HG03558 (cell line): ENCODE data around the gene AP3B1.

Source experiments
- ATAC-seq: cut with Tn5 transposase; IDR thresholded peaks from one replicate; pipeline ENCODE4 v1.9.1; 2021; ENCODE audit warnings: moderate number of reproducible peaks; ENCODE audit not compliant: unreplicated experiment; ENCODE audit errors: extremely low read depth

Gene AP3B1

GRCh38 chr5:77990020-77990419 lies 304.5 kb downstream of the AP3B1 start:
- no peak for ATAC-seq

DNA sequence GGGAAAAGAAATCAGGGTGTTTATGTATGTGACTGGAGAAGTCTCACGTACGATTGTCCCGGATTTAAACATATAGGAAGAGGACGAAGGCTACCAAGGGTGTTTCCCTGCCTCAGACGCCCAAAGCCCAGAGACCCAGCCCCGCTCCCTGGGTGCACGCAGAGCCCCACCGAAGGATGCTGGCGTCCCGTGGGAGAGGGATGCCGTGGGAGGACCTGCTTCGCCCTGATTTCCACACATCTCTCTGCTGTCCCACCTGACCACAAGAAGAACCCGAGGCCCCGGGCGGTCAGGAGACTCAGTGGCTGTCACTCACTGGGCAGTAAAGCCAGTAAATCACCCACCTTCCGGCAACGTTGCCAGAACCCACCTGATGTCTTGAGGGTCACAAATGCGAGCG lies 306.5 kb downstream of the AP3B1 start:
- no peak for ATAC-seq

DNA sequence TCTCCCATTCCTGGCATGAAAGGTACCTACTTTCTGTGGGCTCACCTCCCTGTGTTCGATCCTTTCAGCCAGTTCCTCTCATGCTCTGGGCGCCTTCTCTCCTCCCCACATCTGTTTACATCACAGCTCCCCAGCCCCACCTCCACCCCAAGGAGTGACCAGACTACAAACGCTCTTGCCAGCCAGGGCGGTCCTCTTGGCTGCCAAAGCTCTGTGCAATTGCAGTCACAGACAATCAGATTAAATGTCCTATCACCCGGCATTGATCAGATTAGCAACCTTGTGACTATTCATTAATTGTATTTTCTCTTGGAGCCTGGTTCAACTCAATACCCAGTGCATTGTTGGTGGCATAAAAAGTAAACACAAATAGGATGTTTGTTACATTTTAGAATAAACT lies 307.2 kb downstream of the AP3B1 start:
- no peak for ATAC-seq

DNA sequence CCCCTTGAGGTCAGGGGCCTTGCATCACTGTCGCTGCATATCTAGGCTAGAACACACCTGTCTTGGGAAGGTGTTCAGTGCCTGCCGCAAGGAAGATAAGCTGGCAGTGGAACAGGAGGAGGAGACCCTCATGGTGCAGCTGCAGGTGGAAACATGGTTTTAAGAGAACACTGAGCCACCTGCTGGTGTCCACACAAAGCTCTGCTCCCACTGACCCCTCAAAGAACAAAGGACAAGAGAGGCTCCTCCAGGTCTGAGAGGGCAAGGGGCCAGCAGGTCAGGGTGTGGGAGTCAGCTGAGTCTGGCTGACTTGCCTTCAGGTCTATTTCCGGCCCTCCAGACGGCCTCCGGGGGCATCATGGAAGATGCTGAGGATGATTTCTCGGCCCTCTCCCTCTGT lies 308.2 kb downstream of the AP3B1 start:
- ATAC-seq, result no peak

DNA sequence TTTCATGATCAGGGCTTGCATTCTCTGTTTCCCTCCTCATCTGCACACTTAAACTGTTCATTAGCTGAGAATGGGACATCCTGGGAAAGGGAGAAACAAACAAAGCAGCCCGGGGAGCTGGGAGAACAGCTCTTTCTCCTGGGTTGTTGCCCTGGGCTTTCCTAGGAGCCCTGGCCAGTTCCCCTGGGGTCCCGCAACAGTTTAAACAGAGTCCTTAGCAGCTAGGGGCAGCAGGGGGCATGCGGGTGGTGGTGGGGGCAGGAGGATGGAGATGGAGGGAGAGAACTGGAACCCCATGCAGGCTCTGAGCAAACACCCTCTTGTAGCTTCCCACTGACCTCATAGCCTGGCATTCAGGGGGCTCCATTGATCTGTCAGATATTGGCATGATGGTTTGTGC lies 309.3 kb downstream of the AP3B1 start:
- ATAC-seq, result no peak

DNA sequence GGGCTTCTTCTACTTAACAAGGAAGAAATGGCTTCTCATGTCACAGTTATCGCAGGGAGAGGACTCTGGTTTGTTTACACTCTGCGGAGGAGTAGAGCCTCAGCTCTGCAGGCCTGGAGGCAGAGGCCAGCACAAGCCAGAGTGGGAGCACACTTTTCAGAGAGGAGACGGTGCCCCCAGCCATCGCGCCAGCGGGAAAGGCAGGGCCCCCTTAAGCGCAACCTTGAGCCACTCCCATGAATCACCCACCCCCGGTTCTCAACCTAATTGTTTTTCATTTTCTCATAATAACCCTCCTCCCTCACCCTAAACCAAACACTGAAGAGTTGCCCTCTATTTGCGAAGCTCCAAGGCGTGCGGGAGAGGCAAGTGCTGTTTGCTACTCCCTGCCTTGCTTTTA lies 309.9 kb downstream of the AP3B1 start:
- no peak for ATAC-seq

- no peak for ATAC-seq
Measured at GRCh38 chr5:77983482-77984199, 310.9 kb downstream of the AP3B1 start.

DNA sequence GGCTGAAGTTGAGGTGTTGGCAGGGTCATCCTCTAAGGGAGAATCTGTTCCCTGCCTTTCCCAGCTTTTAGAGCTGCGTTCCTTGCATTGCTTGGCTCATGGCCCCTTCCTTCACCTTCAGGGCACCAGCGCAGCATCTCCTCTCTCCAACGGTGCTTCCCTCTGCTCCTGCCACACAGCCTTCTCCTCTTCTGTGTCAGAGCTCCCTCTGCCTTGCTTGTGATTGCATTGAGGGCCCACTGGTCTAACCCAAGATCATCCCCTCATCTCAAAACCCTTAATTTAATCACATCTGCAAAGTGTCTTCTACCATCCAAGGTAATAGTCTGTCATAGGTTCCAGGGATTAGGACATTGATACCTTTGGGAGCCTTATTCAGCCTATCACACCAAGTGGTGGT lies 312.7 kb downstream of the AP3B1 start:
- ATAC-seq, result no peak

GRCh38 chr5:77974576-77974975 lies 319.9 kb downstream of the AP3B1 start:
- no peak for ATAC-seq

DNA sequence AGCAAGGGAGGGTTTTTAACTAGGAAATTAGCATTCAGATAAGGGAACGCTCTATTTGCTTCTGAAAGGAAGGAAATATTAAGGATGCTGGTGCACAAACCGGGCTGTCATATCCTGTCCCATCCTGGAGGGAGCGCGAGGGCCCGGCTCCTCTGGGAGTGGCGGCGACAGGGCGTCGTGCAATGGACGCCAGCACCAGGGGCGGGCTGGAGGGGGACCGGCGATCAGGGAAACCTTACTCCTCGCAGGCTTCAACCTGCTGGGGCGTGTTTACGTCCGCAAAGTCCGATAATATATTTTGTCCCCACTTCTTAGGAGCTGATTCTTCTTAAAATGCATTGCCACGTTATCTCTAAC lies 321.3 kb downstream of the AP3B1 start:
- no peak for ATAC-seq

DNA sequence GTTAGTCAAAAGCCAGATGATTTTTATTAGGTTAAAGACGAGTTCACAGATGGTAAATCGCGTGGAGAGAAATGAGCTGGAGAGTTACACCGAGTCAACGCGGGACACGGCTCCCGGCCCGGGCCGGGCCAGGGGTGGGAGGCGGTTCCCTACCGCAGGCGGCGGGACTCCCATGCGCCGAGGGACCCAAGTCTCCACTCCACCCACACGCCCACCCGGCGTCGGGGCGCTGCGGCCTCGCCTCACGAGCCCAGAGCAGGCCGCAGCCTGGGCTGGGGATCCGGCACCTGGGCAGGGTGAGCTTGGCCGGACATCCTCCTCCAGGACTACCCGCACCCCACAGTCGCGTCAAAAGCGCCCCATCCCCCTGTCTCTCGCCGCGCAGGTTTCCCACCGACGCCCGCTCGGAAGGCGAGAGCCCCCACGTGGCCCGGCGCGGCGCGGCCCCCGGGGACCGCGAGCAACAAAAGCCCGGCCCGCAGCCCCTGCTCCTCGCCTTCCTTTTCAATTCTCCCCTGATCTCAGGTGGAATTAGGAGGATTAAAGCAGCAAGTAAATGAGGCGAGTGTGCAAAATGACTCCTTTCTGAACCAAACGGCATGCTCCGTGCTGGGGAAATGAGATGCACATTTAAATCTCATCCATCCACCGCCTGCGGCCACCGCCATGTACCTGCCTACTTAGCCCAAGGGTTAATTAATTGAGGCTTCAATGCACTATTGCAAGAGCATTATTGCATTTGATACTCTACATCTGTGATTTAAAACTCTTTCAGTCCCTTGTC lies 321.8 kb downstream of the AP3B1 start:
- no peak for ATAC-seq

DNA sequence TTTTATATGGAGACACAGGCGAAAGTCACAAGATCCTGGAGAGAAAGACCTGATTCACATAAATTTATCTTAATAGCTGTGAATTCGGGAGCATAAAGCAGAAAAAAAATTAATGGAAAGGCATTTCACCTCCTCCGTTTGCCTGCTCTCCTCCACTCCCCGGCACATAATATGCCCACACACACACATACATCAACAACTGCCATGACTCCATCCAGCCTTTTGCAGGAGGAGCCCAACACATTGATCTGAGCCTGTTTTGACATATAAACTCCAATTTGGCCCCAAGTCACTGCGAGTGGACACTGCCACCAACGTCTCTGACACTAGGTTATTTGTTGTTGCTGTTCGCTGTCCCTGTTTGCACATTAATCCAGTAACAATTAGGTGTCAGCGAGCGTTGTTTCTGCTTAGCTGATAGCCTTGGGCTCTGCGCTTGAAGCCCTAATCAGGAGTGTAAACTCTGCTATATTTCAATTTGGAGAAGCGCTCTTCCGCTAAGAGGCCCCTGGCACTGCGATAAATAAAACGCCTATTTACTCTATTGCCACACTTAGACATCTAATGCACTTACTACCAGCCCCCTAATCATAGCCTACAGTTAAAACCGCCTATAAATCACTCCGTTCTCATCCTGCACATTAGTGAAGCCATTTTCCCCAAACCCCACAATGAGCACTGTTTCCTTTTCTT lies 322.6 kb downstream of the AP3B1 start:
- ATAC-seq, result no peak

DNA sequence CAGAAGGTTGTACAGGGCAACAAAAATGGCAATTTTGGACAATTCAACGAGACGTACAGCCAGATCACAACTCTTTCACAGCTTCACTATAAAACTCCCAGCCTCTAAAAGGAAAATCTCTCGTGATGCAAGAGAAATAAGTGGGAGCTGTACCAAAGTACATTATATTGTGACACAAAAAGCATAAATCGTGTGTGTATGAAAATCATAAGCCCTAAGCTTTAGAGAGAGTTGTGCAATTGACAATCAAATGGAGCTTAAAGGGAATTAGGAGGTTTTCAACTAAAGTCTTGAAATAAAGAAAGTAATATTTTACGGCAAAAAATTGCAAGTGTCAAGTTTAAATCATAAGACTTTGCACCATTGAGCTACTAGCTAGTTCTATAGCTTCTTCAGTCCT lies 323.6 kb downstream of the AP3B1 start:
- no peak for ATAC-seq

DNA sequence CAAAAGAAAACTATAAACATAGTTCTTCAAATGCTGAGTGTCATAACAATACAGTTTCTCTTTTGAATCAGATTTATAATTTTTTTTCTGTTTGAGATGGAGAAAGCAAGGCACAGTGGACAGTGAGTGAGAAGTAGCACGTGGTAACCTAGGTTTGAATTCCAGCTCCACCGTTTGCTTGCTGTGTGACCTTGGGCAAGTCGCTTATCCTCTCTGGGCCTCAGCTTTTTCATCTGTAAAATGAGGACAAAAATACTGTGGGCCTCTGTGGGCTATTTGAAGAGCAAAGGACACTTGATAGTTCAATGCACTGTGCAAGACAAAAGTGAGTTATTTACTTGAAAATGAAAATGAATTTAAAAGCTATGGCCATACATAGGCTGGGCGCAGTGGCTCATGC lies 330.7 kb downstream of the AP3B1 start:
- ATAC-seq, result no peak

DNA sequence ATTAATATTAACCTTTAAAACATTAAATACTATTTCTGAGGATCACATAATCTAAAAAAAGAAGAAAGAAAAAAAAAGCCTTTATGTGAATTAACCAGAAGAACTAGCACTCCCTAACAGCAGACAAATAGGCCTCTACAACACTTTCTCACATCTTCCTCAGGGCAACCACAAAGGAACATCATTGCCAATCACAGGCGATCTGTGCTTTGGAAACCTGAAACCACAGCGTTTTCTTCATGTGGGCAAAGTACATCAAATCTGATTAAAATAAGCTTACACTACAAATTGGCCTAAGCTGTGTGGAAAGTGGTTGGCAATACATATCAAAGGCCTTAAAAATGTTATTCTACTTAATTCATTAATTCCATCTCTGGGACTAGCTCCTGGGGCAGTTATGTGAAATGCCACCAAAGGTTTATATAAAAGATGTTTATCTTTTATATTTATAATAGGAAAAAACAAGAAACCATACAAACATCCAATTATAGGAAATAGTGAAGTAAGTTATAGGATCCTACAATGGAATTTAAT lies 333.6 kb downstream of the AP3B1 start:
- ATAC-seq, result no peak

DNA sequence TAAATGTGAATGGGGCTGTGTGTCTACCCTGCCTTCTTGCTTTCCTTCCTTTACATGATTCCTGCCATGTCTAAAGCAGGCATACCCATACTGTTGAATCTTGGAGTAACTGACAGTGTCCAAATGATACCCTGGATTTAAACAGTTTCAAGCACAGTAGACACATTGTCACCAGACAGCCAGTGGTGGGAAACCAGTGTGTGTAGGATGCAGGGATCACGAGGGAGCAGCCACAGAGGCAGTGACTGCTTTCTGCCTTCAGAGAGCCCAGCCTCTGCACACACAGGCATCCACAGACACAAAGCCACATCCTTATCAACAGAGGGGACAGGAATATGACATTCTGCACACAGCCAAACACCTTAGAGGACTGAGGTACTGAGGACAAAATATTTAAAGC lies 334.2 kb downstream of the AP3B1 start:
- no peak for ATAC-seq

- ATAC-seq, result no peak
Measured at GRCh38 chr5:77958642-77959330, 335.7 kb downstream of the AP3B1 start.

- no peak for ATAC-seq
Measured at GRCh38 chr5:77957931-77958521, 336.5 kb downstream of the AP3B1 start.

- ATAC-seq, result no peak
Measured at GRCh38 chr5:77957516-77957915, 337.0 kb downstream of the AP3B1 start.

DNA sequence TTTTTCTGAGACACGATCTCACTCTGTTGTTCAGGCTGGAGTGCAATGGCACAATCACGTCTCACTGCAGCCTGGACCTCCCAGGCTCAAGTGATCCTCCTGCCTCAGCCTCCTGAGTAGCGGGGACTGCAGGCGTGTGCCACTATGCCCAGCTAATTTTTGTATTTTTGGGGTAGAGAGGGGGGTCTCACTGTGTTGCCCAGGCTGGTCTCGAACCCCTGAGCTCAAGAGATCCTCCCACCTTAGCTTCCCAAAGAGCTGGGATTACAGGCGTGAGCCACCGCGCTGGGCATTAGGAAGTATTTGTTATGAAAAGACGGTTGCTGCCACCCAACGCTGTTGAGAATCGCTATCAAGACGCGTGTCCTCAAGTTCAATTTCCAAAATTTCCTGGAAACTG lies 337.4 kb downstream of the AP3B1 start:
- no peak for ATAC-seq
